Upper lobe of left lung (tissue), 4 donors: ENCODE data around the gene MYOF.

Source experiments
- POLR2A ChIP-seq, 4 donors: fragments of 450-650 bp; IDR thresholded peaks; one replicate each; pipeline ENCODE4 v1.5.1; 2016 to 2017; ENCODE audit warnings: antibody characterized with exemption in 4 of 4, mild to moderate bottlenecking in 2 of 4
- TF ChIP-seq, protein P1 (sequence below), 6 experiments: fragments of 450-650 bp in 4 of 6; fragments of 200-600 bp in 2 of 6; sonication (generic) in 2 of 6; IDR thresholded peaks; one replicate each; pipeline ENCODE4 v1.5.1; 2016 to 2019; ENCODE audit warnings: antibody characterized with exemption in 6 of 6

DNA sequence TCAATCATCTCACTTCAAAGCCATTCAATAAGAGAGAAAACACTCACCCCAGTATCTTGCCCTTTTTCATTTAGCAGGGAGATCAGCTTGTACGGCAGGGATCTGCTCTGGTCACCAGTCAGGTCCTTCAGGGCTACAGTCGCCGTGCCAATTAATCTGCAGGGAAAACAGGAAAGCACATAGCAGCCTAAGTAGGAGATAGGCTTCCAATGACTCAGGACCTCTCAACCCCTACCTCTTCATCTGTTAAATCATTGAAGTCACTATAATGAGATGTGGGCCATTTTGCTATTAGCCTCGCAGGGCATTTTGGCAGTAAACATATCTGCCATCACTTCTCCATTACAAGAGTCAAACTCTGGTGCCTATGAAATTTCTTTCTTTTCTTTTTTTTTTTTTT, 50.8 kb downstream of the MYOF start:
- TF ChIP-seq, protein P1, sequence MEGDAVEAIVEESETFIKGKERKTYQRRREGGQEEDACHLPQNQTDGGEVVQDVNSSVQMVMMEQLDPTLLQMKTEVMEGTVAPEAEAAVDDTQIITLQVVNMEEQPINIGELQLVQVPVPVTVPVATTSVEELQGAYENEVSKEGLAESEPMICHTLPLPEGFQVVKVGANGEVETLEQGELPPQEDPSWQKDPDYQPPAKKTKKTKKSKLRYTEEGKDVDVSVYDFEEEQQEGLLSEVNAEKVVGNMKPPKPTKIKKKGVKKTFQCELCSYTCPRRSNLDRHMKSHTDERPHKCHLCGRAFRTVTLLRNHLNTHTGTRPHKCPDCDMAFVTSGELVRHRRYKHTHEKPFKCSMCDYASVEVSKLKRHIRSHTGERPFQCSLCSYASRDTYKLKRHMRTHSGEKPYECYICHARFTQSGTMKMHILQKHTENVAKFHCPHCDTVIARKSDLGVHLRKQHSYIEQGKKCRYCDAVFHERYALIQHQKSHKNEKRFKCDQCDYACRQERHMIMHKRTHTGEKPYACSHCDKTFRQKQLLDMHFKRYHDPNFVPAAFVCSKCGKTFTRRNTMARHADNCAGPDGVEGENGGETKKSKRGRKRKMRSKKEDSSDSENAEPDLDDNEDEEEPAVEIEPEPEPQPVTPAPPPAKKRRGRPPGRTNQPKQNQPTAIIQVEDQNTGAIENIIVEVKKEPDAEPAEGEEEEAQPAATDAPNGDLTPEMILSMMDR (IDR thresholded peaks at IDR 0.05), result no peak
- no peak for TF ChIP-seq POLR2A (IDR thresholded peaks at IDR 0.05)
